Activated T-helper 2 cell treated with anti-CD3 and anti-CD28 coated beads, Interferon-gamma antibody, Interleukin-2, Interleukin-4, amounts not matched to agents 10 μg/mL and 5 μg/mL and 100 μg/mL, durations not matched to agents 14 hours and 24 hours and 36 hours (primary cell): Measurements from ENCODE around the gene SDK2. TPM values are rescaled to one million over a fixed set of nuclear protein-coding genes. Genes with fewer than 3 reads are reported as not detected.

Source experiments
- DNase-seq: peaks from one replicate; pipeline ENCODE4 v3.0.0; 2021; ENCODE audit warnings: low spot score
- H3K27ac Mint-ChIP-seq: one replicate; pipeline ENCODE4 v1.8.0; 2021; ENCODE audit warnings: mixed read lengths
- H3K27me3 Mint-ChIP-seq: one replicate; pipeline ENCODE4 v1.8.0; 2021; ENCODE audit warnings: low read depth, mixed read lengths
- H3K36me3 Mint-ChIP-seq: one replicate; pipeline ENCODE4 v1.8.0; 2021; ENCODE audit warnings: low read depth, mixed read lengths
- H3K4me1 Mint-ChIP-seq: one replicate; pipeline ENCODE4 v1.8.0; 2021; ENCODE audit warnings: low read depth, mixed read lengths
- H3K4me3 Mint-ChIP-seq: one replicate; pipeline ENCODE4 v1.8.0; 2021; ENCODE audit warnings: low read depth, mild to moderate bottlenecking, moderate library complexity, mixed read lengths
- H3K9me3 Mint-ChIP-seq: one replicate; pipeline ENCODE4 v1.8.0; 2021; ENCODE audit warnings: mixed read lengths
- intact Hi-C: fragments of 100-400 bp; cut with micrococcal nuclease; formaldehyde crosslinking; loops from one replicate; pipeline ENCODE4 v1.15.1; 2023
- total RNA-seq: library from RNA; stranded (reverse); gene quantifications from 2 replicates; pipeline ENCODE4 v1.2.3, GENCODE V29; 2022

SDK2 gene
- total RNA-seq, 1 donor from 2014 or later = 0.07 TPM

- intact Hi-C loops = no loop called here
- DNase-seq = no peak
- Mint-ChIP-seq H3K9me3 (no peaks in the 10 kb centered on the region), H3K4me1 (no peaks in the 10 kb centered on the region), H3K27me3 (no peaks in the 10 kb centered on the region), H3K4me3 (no peak overlapping the region), H3K36me3 (no peaks in the 10 kb centered on the region), H3K27ac (no peak overlapping the region)
Observed at GRCh38 chr17:73350864-73351263, 293.4 kb downstream of the SDK2 start.

GRCh38 chr17:73349647-73350046 lies 294.6 kb downstream of the SDK2 start:
- H3K27ac Mint-ChIP-seq = no peak overlapping the region
- H3K36me3 Mint-ChIP-seq = no peaks in the 10 kb centered on the region
- DNase-seq = no peak
- no peaks in the 10 kb centered on the region for H3K27me3 Mint-ChIP-seq
- H3K4me3 Mint-ChIP-seq = no peak overlapping the region
- H3K4me1 Mint-ChIP-seq = no peaks in the 10 kb centered on the region
- intact Hi-C loops = no loop called here
- no peaks in the 10 kb centered on the region for H3K9me3 Mint-ChIP-seq

- H3K9me3 Mint-ChIP-seq = no peaks in the 10 kb centered on the region
- H3K36me3 Mint-ChIP-seq = no peaks in the 10 kb centered on the region
- intact Hi-C loops = no loop called here
- H3K27me3 Mint-ChIP-seq = no peaks in the 10 kb centered on the region
- DNase-seq = no peak
- H3K4me1 Mint-ChIP-seq = no peaks in the 10 kb centered on the region
- H3K4me3 Mint-ChIP-seq = no peak overlapping the region
- no peak overlapping the region for H3K27ac Mint-ChIP-seq
Observed at GRCh38 chr17:73349138-73349537, 295.1 kb downstream of the SDK2 start.

GRCh38 chr17:73348829-73349095 lies 295.5 kb downstream of the SDK2 start:
- Mint-ChIP-seq H3K36me3 (no peaks in the 10 kb centered on the region), H3K27ac (no peak overlapping the region), H3K27me3 (no peaks in the 10 kb centered on the region), H3K4me3 (no peak overlapping the region), H3K9me3 (no peaks in the 10 kb centered on the region), H3K4me1 (no peaks in the 10 kb centered on the region)
- no peak for DNase-seq
- intact Hi-C loops = no loop called here

DNA sequence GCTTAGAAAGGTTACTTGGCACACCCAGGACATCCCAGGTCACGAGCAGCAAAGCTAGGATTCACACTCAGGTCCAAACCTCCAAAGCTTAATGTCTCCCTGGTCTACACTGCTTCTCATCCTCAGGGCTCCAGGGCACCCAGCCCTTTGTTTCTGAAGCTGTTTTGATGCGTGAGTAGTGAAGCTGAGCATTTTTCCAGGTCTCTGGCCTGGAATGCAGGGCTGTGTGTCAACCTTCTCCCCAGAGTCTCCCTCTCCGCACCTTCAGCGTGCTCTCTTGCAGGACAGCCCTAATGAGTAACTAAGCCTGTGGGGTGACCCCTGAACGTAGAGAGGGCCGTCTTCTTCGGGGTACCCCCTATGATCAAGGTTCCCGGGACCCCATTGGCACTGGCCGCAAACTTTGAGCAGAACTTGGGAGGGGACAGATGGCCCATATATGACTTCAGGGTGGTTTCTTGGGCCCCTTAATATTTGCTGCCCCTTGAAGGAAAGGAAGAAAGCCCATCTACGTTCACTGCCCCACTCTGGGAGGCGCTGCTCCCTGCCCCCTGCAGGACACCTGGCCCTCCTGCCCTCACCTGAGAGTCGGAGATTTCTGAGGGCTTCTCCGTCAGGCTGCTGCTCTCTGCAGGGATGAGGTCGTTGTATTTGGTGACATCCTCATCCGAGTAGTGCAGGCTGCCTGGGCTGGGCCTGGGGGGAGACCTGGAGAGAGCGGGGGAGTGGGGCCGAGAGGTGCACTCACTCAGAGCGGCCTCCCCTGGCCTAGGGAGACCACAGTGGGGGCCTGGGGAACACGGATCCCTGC lies 296.0 kb downstream of the SDK2 start:
- Mint-ChIP-seq H3K9me3 (no peaks in the 10 kb centered on the region), H3K4me1 (no peaks in the 10 kb centered on the region), H3K27me3 (no peaks in the 10 kb centered on the region), H3K27ac (no peak overlapping the region), H3K4me3 (no peak overlapping the region), H3K36me3 (no peaks in the 10 kb centered on the region)
- intact Hi-C loops = no loop called here
- no peak for DNase-seq

DNA sequence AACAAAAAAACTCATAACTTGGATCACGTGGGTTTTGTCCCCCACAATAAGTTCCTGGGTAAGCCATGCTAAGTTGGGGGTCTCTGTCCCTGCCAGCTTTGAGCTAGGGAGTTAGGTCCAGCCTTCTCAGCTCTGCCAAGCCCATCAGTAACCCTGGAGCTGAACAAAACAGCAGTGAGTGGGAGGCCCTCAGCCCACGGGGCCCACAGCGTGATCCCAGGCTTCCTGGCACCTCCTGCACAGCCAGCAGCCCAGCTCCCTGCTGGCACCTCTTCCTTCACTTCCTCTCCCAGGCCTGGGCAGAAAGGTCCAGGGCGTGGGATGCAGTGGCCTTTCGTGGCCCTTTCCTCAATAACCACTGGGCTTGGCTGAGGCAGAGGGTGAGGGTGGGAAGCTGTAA lies 296.9 kb downstream of the SDK2 start:
- no peak for DNase-seq
- Mint-ChIP-seq H3K27me3 (no peaks in the 10 kb centered on the region), H3K9me3 (no peaks in the 10 kb centered on the region), H3K4me3 (no peak overlapping the region), H3K36me3 (no peaks in the 10 kb centered on the region), H3K4me1 (no peaks in the 10 kb centered on the region), H3K27ac (no peak overlapping the region)
- intact Hi-C loops = no loop called here

DNA sequence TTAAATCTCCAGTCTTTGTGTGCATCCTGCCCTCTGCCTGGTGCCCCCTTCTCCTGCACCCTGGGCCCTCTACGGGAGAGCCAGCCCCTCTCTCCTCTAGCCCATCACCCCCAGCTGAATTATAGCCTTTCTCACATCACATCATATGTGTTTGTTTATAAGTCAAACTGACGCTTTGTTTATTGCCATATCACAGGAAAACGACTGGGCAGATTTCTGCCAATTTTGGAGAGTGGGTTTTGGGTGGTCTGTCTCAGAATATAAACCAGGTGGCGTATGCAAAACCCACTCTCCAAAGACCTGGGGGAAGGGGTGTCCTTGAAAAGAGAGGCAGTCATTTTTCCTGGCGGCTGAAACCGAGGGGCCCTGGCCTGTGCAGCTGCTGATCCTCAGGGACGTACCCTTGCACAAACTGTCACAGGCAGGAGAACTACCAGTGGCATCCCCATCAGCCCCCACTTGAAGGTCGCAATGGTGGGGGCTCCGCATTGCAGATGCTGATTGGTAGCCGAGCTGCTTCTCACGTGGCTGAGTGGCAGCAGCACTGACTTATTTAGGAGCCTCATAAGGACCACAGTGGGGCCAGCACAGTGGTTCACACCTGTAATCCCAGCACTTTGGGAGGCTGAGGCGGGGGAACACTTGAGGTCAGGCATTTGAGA lies 297.6 kb downstream of the SDK2 start:
- H3K36me3 Mint-ChIP-seq = no peaks in the 10 kb centered on the region

DNA sequence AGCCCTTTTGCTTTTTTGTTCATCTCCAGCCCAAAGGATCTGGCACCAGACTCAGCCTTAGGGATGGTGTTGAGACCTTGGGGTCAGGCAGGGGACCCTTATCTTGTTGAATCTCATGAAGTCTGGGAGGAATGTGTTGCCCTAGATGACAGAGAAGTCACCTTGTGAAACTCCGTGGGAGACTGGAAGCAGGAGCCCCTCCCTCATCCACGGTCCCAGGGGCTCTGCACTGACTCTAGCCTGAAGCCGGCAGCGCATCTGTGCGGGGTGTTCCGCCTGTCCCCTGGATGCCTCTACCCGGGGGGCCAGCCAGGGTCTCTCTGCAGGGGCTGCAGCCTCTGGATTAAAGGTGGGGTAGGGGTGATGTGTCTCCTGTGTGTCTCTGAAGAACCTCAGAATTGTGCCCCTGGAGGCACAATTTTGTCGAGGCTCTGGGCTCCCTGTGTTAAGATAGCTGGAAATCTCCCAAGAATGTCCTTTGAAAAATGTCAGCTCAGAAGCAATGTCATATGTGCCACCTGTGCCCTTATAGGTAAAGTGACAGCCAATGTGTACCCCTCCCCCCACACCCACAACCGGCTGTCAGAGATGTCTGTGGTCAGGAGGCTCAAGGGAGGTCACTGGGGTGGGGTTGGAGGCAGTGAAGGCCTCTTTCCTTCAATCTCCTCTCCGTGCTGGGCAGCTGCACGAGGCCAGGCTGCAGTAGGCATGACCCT lies 300.3 kb downstream of the SDK2 start:
- no peaks in the 10 kb centered on the region for H3K27me3 Mint-ChIP-seq
- DNase-seq = no peak
- H3K4me1 Mint-ChIP-seq = peaks cover 4% of the 10 kb centered on the region
- intact Hi-C loops = no loop called here
- H3K4me3 Mint-ChIP-seq = no peak overlapping the region
- H3K27ac Mint-ChIP-seq = no peak overlapping the region
- no peaks in the 10 kb centered on the region for H3K9me3 Mint-ChIP-seq
- H3K36me3 Mint-ChIP-seq = no peaks in the 10 kb centered on the region

More for the DNA sequence above, 297.6 kb downstream of the SDK2 start:
- no peak overlapping the region for H3K4me3 Mint-ChIP-seq
- no peaks in the 10 kb centered on the region for H3K9me3 Mint-ChIP-seq
- intact Hi-C loops = no loop called here
- DNase-seq = no peak
- H3K27me3 Mint-ChIP-seq = no peaks in the 10 kb centered on the region
- H3K27ac Mint-ChIP-seq = no peak overlapping the region
- H3K4me1 Mint-ChIP-seq = no peaks in the 10 kb centered on the region

- Mint-ChIP-seq H3K4me1 (peaks cover 4% of the 10 kb centered on the region), H3K9me3 (no peaks in the 10 kb centered on the region), H3K4me3 (no peak overlapping the region), H3K27ac (no peak overlapping the region), H3K36me3 (no peaks in the 10 kb centered on the region), H3K27me3 (no peaks in the 10 kb centered on the region)
- DNase-seq = no peak
- intact Hi-C loops = no loop called here
Observed at GRCh38 chr17:73343168-73343634, 301.0 kb downstream of the SDK2 start.

DNA sequence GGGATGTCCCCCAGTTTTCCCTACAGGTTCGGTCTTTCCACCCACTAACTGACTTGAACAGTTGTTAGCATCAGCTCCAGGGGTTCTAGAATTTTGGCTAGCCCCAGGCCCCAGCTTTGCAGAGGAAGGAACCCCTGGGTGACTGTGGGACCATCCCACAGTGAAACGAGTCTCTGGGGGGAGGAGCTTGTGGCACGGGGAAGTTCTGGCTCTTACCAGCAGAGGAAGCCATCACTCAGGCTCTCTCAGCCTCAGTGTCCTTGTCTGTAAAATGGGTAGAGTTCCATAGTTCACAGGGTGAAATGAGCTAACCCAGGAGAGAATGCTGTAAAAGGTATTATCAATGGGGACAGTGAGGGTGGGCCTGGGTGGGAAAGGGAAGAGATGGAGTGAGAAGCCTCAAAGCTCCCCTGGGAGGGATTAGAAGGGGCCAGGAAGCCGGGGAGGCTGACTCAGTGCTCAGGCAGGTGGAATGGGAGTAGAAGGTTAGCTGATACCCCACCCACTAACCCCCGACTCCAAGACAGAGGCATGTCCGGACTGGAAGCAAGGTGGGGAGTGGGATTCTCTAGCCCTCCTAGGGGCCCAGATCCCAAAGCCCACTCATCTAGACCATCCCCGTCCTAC lies 301.6 kb downstream of the SDK2 start:
- H3K36me3 Mint-ChIP-seq = no peaks in the 10 kb centered on the region
- no peak overlapping the region for H3K4me3 Mint-ChIP-seq
- no peak overlapping the region for H3K27ac Mint-ChIP-seq
- H3K27me3 Mint-ChIP-seq = no peaks in the 10 kb centered on the region
- DNase-seq = no peak
- intact Hi-C loops = no loop called here
- peaks cover 4% of the 10 kb centered on the region for H3K4me1 Mint-ChIP-seq
- no peaks in the 10 kb centered on the region for H3K9me3 Mint-ChIP-seq

- peaks cover 4% of the 10 kb centered on the region for H3K4me1 Mint-ChIP-seq
- no peak overlapping the region for H3K27ac Mint-ChIP-seq
- H3K27me3 Mint-ChIP-seq = no peaks in the 10 kb centered on the region
- no peak overlapping the region for H3K4me3 Mint-ChIP-seq
- no peaks in the 10 kb centered on the region for H3K36me3 Mint-ChIP-seq
- no peak for DNase-seq
- intact Hi-C loops = no loop called here
- no peaks in the 10 kb centered on the region for H3K9me3 Mint-ChIP-seq
Observed at GRCh38 chr17:73342050-73342522, 302.2 kb downstream of the SDK2 start.

DNA sequence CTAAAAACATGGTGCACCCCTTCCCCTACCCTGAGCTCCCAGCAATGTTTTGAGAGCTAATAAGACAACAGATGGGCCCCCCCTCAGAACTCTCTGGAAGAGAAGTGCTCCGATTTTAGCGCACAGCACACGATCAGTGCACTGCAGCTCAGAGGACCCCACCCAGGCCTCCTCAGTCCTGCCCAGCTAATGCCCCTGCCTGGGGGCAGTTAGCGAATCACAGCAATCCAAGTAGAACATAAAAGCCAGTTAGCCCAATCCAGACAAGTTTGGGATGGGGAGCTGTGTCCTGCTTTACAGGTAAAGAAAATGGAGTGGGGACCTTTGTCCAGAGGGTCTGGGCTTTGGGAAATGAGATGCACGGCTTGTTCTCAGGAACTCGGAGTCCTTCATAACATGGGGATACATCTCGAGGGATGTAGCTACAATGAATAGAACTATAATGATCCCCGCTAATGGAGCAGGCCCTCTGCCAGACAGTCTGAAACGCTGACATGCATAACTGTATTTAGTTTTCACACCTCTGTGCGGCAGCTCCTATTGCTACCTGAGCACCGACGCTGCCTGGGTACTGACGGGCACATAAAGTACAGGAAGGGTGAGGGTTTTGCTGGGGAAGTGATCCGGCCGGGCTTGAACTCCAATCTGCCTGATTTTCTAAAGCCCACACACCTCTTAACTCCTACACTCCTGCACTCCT lies 302.7 kb downstream of the SDK2 start:
- H3K4me1 Mint-ChIP-seq = peaks cover 4% of the 10 kb centered on the region
- H3K9me3 Mint-ChIP-seq = no peaks in the 10 kb centered on the region
- intact Hi-C loops = no loop called here
- H3K36me3 Mint-ChIP-seq = no peaks in the 10 kb centered on the region
- H3K4me3 Mint-ChIP-seq = no peak overlapping the region
- H3K27me3 Mint-ChIP-seq = no peaks in the 10 kb centered on the region
- no peak overlapping the region for H3K27ac Mint-ChIP-seq
- no peak for DNase-seq
